Body of pancreas (tissue), 4 donors: Measurements from ENCODE around the gene CFAP61.

Experiments
- POLR2A ChIP-seq, 3 donors: fragments of 450-650 bp; IDR thresholded peaks; one replicate each; pipeline ENCODE4 v1.6.1; 2016; ENCODE audit warnings: antibody characterized with exemption in 3 of 3, mild to moderate bottlenecking in 2 of 3
- TF ChIP-seq, protein P1 (sequence below), 7 experiments: fragments of 450-650 bp in 4 of 7; fragments of 200-600 bp in 3 of 7; sonication (generic) in 3 of 7; IDR thresholded peaks; one replicate each; pipeline ENCODE4 v1.5.1; 2016 to 2019; ENCODE audit warnings: antibody characterized with exemption in 7 of 7

DNA sequence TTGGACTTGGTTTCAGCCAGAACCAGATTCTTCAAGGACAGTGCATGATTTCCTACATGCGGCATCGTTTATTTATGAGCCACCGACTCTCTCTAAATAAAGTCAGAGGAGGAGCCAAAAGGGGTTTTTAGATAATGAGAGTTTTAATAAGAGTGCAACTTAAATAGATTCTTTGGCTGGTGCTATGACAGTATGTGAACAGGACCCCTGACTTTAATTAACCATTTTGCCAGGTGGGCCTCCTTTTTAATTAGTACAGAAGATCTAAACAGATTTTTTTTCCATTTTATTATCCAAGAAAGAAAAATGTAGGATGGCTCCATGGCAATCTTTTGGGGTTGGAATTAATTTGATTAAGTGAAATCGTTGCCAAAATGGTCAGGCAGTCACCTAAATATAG is 240.8 kb downstream of the CFAP61 start:
- TF ChIP-seq, protein P1, sequence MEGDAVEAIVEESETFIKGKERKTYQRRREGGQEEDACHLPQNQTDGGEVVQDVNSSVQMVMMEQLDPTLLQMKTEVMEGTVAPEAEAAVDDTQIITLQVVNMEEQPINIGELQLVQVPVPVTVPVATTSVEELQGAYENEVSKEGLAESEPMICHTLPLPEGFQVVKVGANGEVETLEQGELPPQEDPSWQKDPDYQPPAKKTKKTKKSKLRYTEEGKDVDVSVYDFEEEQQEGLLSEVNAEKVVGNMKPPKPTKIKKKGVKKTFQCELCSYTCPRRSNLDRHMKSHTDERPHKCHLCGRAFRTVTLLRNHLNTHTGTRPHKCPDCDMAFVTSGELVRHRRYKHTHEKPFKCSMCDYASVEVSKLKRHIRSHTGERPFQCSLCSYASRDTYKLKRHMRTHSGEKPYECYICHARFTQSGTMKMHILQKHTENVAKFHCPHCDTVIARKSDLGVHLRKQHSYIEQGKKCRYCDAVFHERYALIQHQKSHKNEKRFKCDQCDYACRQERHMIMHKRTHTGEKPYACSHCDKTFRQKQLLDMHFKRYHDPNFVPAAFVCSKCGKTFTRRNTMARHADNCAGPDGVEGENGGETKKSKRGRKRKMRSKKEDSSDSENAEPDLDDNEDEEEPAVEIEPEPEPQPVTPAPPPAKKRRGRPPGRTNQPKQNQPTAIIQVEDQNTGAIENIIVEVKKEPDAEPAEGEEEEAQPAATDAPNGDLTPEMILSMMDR (IDR thresholded peaks at IDR 0.05) = no peak
- TF ChIP-seq POLR2A (IDR thresholded peaks at IDR 0.05) = no peak
